DOHH2 (cell line): ENCODE data around the gene RFESD.
"Not testable (repeated sequence)": the region's sequence is repeated elsewhere in the genome, so short reads cannot be mapped to it uniquely, and the experiment has no call there.

Experiments
- H3F3A ChIP-seq: fragments of 200-600 bp; sonication (generic), shearing (Covaris generic); 2 replicates; pipeline ENCODE4 v1.6.0; 2016; ENCODE audit warnings: antibody characterized with exemption, mild to moderate bottlenecking; ENCODE audit not compliant: control insufficient read depth, insufficient read depth
- H3K27ac ChIP-seq: fragments of 200-600 bp; sonication (generic); 2 replicates; pipeline ENCODE4 v1.5.1; 2014; ENCODE audit warnings: low read depth, mild to moderate bottlenecking, low read length, moderate library complexity
- H3K27me3 ChIP-seq: fragments of 200-600 bp; sonication (generic); 2 replicates; pipeline ENCODE4 v1.6.1; 2014; ENCODE audit warnings: mild to moderate bottlenecking, low read length, mixed read lengths; ENCODE audit not compliant: control insufficient read depth
- H3K36me3 ChIP-seq: fragments of 200-600 bp; sonication (generic); 2 replicates; pipeline ENCODE4 v1.6.1; 2014; ENCODE audit warnings: mild to moderate bottlenecking, low read length, moderate library complexity, mixed read lengths; ENCODE audit not compliant: control insufficient read depth
- H3K4me1 ChIP-seq: fragments of 200-600 bp; sonication (generic); 2 replicates; pipeline ENCODE4 v1.6.1; 2014; ENCODE audit warnings: mild to moderate bottlenecking, low read length, mixed read lengths; ENCODE audit not compliant: control insufficient read depth
- H3K4me2 ChIP-seq: fragments of 200-600 bp; sonication (generic); 2 replicates; pipeline ENCODE4 v1.6.0; 2014; ENCODE audit warnings: mild to moderate bottlenecking, low read length, moderate library complexity
- H3K4me3 ChIP-seq: fragments of 200-600 bp; sonication (generic); 2 replicates; pipeline ENCODE4 v1.5.1; 2014; ENCODE audit warnings: mild to moderate bottlenecking, low read length, mixed read lengths
- H3K79me2 ChIP-seq: fragments of 200-600 bp; sonication (generic); 2 replicates; pipeline ENCODE4 v1.6.1; 2014; ENCODE audit warnings: mild to moderate bottlenecking, low read length, mixed read lengths; ENCODE audit not compliant: control insufficient read depth
- H3K9me2 ChIP-seq: fragments of 200-600 bp; sonication (generic); replicated peaks from 2 replicates; pipeline ENCODE4 v1.6.1; 2014; ENCODE audit warnings: mild to moderate bottlenecking, low read length, mixed read lengths; ENCODE audit not compliant: control insufficient read depth
- H3K9me3 ChIP-seq: fragments of 200-600 bp; sonication (generic); 2 replicates; pipeline ENCODE4 v1.6.1; 2014; ENCODE audit warnings: antibody characterized with exemption, low read length, mixed read lengths; ENCODE audit not compliant: control insufficient read depth, insufficient read depth
- H4K20me1 ChIP-seq: fragments of 200-600 bp; sonication (generic); 2 replicates; pipeline ENCODE4 v1.6.0; 2014; ENCODE audit warnings: low read depth, mild to moderate bottlenecking, antibody characterized with exemption, low read length, moderate library complexity; ENCODE audit not compliant: control insufficient read depth, insufficient read depth
- EZH2phosphoT487 ChIP-seq: fragments of 200-600 bp; sonication (generic); IDR thresholded peaks from 2 replicates; pipeline ENCODE4 v1.6.1; 2017; ENCODE audit warnings: borderline replicate concordance, mild to moderate bottlenecking, antibody characterized with exemption, low read length, moderate library complexity, mixed read lengths
- TF ChIP-seq, protein P1 (sequence below): fragments of 200-600 bp; sonication (generic); IDR thresholded peaks from one replicate; pipeline ENCODE4 v1.5.1; 2014; ENCODE audit warnings: antibody characterized with exemption, mild to moderate bottlenecking, low read depth, low read length; ENCODE audit not compliant: poor library complexity, severe bottlenecking

RFESD gene

DNA sequence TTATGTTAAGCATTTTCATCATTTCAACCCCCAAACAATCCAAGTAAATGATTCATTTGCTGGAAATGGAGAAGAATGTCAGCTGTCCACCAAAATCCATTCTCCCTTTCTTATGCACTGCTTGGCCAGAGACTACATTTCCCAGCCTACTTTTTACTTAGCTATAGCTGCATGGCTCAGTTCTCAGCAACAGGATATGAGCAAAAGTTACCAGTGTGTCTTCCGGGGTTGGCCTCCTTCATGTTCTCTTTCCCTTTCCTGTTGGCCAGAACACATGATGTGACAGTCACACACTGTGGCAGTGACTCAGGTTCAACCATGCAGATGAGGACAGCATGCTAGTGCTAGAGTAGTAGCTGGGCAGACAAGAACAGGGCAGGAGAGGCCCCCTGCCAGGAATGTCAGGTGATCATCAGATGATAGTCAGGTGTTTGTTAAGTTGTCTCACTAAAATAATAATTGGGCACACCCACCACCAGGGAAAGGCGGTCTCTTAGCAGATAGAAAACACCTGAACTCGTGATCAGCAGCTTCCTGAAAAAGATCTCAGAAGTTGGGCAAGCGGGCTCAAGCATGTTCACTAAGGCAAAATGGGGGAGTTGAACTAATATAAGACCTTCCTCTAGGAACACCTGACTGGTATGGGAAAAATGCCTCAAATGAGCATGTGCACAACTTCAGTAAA, 14.4 kb upstream of the RFESD start:
- Histone ChIP-seq H3K4me1 (peaks cover 8% of the 10 kb centered on the region), H3K36me3 (no peaks in the 10 kb centered on the region), H3K79me2 (no peaks in the 10 kb centered on the region), H3F3A (no peaks in the 10 kb centered on the region), H3K9me2 (no peaks in the 10 kb centered on the region), H3K4me2 (peak overlapping the region; percentile 24; the same call in 1 of the 2 replicates), H3K27ac (no peak overlapping the region), H4K20me1 (no peaks in the 10 kb centered on the region), H3K9me3 (no peaks in the 10 kb centered on the region), H3K4me3 (no peak overlapping the region), H3K27me3 (peaks cover 4% of the 10 kb centered on the region; the same call in 1 of the 2 replicates)
- TF ChIP-seq EZH2phosphoT487, result no peak
- TF ChIP-seq, protein P1, sequence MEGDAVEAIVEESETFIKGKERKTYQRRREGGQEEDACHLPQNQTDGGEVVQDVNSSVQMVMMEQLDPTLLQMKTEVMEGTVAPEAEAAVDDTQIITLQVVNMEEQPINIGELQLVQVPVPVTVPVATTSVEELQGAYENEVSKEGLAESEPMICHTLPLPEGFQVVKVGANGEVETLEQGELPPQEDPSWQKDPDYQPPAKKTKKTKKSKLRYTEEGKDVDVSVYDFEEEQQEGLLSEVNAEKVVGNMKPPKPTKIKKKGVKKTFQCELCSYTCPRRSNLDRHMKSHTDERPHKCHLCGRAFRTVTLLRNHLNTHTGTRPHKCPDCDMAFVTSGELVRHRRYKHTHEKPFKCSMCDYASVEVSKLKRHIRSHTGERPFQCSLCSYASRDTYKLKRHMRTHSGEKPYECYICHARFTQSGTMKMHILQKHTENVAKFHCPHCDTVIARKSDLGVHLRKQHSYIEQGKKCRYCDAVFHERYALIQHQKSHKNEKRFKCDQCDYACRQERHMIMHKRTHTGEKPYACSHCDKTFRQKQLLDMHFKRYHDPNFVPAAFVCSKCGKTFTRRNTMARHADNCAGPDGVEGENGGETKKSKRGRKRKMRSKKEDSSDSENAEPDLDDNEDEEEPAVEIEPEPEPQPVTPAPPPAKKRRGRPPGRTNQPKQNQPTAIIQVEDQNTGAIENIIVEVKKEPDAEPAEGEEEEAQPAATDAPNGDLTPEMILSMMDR, result no peak

DNA sequence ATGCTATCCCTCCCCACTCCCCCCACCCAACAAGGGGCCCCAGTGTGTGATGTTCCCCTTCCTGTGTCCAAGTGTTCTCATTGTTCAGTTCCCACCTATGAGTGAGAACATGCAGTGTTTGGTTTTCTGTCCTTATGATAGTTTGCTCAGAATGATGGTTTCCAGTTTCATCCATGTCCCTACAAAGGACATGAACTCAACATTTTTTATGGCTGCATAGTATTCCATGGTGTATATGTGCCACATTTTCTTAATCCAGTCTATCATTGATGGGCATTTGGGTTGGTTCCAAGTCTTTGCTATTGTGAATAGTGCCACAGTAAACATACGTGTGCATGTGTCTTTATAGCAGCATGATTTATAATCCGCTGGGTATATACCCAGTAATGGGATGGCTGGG, 13.6 kb upstream of the RFESD start:
- H3K4me3 ChIP-seq, H3K9me2 ChIP-seq, H3K36me3 ChIP-seq, H3K4me2 ChIP-seq, H3K4me1 ChIP-seq, H3K27ac ChIP-seq, H3F3A ChIP-seq, H3K27me3 ChIP-seq, H3K9me3 ChIP-seq, H3K79me2 ChIP-seq, H4K20me1 ChIP-seq: not testable (repeated sequence)

DNA sequence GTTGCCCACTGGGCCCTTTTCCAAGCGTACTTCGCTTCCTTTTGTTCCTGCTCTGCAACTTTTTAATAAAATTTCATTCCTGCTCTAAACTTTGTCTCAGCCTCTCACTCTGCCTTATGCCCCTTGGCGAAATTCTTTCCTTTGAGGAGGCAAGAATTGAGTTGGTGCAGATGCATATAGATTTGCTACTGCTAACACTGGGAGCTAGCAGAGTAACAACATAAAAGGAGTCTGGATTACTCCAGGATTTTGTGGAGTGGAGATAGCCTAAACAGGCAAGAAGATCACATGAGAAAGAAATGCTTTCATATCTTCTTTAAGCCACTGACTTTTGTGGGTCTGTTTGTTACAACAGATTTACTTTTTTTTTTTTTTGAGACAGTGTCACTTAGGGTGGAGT, 12.9 kb upstream of the RFESD start:
- no peaks in the 10 kb centered on the region for H3K36me3 ChIP-seq
- H3K4me2 ChIP-seq, result no peak overlapping the region
- H3K9me3 ChIP-seq, result no peaks in the 10 kb centered on the region
- peaks cover 9% of the 10 kb centered on the region for H3K27me3 ChIP-seq
- no peaks in the 10 kb centered on the region for H4K20me1 ChIP-seq
- no peaks in the 10 kb centered on the region for H3K79me2 ChIP-seq
- TF ChIP-seq, protein P1, result no peak
- H3K4me1 ChIP-seq, result peaks cover 8% of the 10 kb centered on the region
- no peak overlapping the region for H3K27ac ChIP-seq
- no peak overlapping the region for H3K4me3 ChIP-seq
- no peaks in the 10 kb centered on the region for H3F3A ChIP-seq
- no peaks in the 10 kb centered on the region for H3K9me2 ChIP-seq

DNA sequence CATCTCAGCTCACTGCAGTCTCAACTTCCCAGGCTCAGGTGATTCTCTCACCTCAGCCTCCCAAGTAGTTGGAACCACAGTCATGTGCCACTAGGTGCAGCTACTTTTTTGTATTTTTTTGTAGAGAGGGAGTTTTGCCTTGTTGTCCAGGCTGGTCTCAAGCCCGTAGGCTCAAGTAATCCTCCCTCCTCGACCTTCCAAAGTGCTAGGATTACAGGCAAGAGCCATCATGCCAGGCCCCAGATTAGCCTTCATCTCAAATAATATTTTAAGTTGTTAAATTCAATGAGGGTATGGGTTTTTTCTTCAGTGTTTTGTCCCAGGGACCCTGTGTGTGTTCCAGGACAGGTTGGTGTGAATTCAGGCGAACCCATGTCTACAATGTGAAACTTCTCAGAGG, 12.5 kb upstream of the RFESD start:
- Histone ChIP-seq H3K36me3 (no peaks in the 10 kb centered on the region), H4K20me1 (no peaks in the 10 kb centered on the region), H3F3A (no peaks in the 10 kb centered on the region), H3K9me3 (no peaks in the 10 kb centered on the region), H3K27me3 (peaks cover 11% of the 10 kb centered on the region), H3K4me2 (no peak overlapping the region), H3K9me2 (no peaks in the 10 kb centered on the region), H3K27ac (no peak overlapping the region), H3K4me3 (no peak overlapping the region), H3K79me2 (no peaks in the 10 kb centered on the region), H3K4me1 (peaks cover 8% of the 10 kb centered on the region)
- TF ChIP-seq EZH2phosphoT487, result no peak
- TF ChIP-seq, protein P1, result no peak
